ENCODE data around the gene MAP1LC3A.

- no peak for TF ChIP-seq POLR2AphosphoS5 (IDR thresholded peaks at IDR 0.05; ENCODE audit: low read depth, low read length)
- no peak for TF ChIP-seq TAF1 (IDR thresholded peaks at IDR 0.05; ENCODE audit: low read depth, low read length)
- no peak for TF ChIP-seq POLR2A (IDR thresholded peaks at IDR 0.05; ENCODE audit: low read depth, low read length)
- TF ChIP-seq SPI1 (IDR thresholded peaks at IDR 0.05; ENCODE audit: low read depth, low read length), result no peak
Observed at GRCh38 chr20:34560141-34560523, 1.6 kb downstream of the MAP1LC3A start.
